C4-2B (cell line): ENCODE measurements around the gene SUV39H1.

ENCODE experiments used
- CTCF ChIP-seq: fragments of 450-650 bp; conservative IDR thresholded peaks from 2 replicates; pipeline ENCODE4 v1.5.1; 2017; ENCODE audit warnings: mild to moderate bottlenecking
- ZFX ChIP-seq: fragments of 450-650 bp; IDR thresholded peaks from 2 replicates; pipeline ENCODE4 v1.6.1; 2017

- no peak for TF ChIP-seq CTCF
- no peak for TF ChIP-seq ZFX
These were observed 32.4 kb upstream of the SUV39H1 start for GRCh38 chrX:48664156-48664555.
